GM21825 (cell line): ENCODE results near the gene DCTN5.
"Not testable (repeated sequence)": the region's sequence is repeated elsewhere in the genome, so short reads cannot be mapped to it uniquely, and the experiment has no call there.

Source experiments
- ATAC-seq: cut with Tn5 transposase; IDR thresholded peaks from one replicate; pipeline ENCODE4 v1.9.1; 2021; ENCODE audit warnings: mild to moderate bottlenecking, moderate library complexity; ENCODE audit not compliant: unreplicated experiment

The DCTN5 gene

DNA sequence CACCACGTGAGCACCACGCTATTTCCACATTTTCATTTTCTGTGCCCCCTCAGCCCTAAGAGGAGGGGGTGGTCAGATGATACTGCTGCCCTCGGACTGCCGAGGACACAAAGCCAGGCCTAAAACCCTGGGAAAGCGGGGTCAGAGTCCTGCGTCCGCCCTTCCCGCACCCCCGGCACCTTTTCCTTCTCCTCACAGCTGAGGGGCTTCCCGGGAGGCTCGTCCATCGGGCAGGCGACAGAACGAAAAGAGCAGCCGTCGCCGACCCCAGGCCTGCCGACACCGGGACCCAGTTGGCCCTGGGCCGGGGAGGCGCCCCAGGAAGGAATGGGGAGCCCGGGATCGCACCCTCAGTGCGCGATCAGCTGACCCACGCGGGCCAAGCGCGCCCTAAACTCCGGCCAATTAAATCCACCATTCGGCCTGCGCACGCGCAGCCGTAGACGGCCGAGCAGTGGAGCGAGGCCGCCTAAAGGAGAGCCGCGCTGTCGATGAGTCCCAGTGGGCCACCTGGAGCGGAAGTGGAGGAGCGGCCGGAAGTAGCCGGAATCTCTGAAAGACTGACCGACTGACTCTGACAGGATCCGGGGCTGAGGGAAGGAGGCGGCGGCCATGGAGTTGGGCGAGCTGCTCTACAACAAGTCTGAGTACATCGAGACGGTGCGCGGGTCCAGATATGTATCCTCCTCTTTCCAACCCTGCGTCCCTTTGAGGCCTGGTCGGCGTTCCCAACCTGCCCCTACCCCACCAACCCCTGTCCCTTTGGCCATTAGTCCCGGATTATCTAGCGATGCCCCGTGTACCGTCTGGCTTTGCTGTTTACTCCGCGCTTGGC is at the start of gene DCTN5, which contains the start of gene PALB2:
TSS of gene DCTN5 (plus strand) at position 536 of the 835 bp plus-strand sequence. CDS start at position 613, 77 bp downstream.
TSS of gene PALB2 (minus strand) at position 380 of the 835 bp plus-strand sequence. CDS start at position 227, 153 bp downstream.
- peak; percentile 93 for ATAC-seq

DNA sequence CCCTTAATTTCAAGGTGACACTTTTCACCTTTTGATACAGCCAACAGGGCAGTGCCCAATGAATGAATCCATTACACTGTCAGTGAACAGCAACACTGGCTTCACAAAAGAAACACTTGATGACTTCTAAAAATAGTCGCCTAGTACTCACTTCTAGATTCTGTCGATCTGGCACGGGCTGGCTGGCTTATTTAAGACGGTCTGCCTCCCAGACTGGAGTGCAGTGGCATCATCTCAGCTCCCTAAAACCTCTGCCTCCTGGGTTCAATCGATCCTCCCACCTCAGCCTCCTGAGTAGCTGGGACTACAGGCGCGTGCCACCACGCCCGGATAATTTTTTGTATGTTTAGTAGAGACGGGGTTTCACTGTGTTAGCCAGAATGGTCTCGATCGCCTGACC is 47.1 kb upstream of the DCTN5 start:
- no peak for ATAC-seq

DNA sequence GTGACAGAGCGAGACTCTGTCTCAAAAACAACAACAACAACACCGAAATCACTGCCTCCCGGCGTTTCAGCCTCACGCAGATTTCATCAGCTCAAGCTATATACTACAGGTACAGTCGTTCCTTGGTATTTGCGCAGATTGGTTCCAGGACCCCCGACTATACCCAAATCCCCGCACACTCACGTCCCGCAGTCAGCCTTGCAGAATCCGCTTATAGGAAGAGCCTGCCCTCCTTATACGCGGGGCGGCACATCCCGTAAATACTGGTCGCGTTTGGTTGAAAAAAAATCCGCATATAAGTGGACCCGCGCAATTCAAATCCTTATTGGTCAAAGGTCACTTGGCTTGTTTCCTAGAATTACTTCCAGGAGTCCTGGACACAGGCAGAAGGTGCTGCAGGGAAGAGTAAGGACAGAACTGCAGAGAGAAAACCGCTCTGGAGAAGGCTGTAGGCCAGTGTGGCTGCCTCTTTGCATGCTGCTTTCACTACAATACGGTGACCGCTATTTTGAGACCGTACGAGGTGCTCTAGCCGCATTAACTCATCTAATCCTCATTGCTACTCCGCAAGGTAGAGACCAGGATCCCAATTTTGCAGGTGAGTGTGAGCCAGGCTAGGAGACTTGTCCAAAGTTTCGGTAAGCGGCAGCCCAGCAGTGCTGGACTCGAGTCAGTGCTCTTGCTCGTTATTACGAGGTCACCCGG is 45.9 kb upstream of the DCTN5 start:
- ATAC-seq: no peak

DNA sequence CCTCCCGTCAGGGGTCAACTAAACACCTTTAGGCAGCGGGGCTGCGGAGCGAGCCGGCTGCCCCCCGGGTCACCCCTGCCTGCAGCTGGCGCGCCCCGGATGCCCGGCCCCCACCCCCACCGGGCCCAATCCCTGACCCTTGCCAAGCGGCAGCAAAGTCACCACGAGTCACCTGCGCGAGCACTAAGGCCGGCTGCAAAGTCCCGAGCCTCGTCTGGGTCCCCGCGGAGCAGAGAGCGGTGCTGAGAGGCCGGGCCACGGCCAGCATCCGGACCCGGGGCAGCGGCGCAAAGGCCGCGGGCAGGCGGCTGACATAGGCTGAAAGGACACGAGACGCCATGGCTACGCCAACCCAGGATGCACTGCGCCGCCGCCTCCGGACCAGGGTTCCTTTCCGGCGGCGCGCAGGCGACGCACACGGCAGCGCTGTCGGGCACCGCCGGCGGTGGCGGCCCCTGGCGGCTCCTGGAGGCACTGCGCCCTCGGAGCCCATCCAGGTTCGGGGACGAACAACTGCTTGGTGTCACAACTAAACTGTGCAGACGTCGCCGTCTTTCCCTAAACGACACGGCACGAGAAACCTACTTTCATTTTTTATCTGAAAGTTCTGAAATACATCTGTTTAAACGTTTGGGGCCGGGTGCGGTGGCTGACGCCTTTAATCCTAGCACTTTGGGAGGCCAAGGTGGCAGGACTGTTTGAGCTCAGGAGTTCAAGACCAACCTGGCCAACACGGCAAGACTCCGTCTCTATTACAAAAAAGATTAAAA is 45.1 kb upstream of the DCTN5 start, which contains the start of gene NDUFAB1:
TSS of gene NDUFAB1 (minus strand) at position 366 of the 770 bp plus-strand sequence. CDS start at position 340, 26 bp downstream.
- peak; percentile 95 for ATAC-seq

DNA sequence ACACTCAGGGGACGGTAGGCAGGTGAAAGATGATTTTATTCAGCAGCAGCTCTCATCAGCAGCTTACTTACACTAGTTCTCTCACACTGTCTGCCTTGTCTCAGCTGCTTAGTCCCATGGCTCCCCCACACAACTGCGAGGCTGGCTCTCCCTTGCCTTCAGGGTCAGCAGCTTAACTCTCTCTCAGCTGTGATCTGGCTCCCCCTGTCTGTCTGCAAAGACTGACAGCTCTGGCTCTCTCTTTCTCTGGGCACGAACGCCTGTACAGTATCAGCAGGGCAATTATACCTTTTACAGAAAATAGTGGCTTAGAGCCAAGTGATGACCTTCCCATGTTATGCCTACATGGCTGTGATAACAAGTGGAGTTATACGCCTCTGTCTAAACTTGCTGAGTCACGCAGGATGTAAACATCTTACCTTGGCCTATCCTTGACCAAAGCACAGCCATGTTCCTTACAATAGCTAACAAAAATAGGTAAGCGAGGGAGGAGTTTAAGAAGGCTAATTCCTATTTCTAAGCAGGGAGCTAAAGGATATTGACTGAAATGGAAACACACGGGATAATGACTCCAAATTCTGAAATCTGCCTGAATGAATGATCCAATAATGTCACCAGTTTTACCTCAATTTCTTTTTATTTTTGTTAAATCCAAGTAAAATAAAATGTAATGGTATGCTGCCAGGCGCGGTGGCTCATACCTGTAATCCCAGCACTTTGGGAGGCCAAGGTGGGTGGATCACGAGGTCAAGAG is 44.1 kb upstream of the DCTN5 start:
- no peak for ATAC-seq

DNA sequence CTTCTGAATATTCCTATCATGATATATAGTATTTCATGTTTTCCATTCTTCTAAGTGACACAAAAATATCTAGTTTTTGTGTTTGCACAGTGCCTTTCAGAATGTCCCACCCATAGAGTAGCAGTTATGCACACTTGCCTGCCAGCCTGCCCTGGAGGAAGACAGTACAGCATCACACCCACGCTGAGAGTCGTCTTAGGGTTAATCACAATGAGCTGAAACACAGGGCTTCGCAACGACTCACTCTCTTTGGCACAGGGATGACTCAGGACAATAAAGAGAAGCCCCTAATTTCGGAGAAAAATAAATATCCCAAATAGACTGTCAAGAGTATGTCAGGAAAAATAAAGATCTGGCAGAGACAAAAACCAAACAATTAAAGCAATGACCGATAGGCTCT is 33.5 kb upstream of the DCTN5 start:
- no peak for ATAC-seq

DNA sequence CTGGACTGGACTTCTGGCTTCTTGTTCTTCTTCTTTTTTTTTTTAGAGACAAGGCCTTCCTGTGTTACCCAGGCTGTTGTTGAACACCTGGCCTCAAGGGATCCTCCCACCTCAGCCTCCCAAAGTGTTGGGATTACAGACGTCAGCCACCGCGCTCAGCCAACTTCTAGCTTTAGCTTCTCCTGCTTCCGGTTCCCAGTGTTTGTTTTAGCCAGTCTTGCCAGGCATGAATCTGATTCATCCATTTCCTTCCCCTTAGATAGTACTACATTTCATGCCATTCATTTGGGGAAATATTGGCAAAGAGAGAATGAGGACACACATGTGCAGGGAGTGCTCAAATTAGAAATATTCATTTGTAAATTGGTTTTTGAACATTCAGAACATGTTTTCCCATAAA is 33.1 kb upstream of the DCTN5 start:
- no peak for ATAC-seq

DNA sequence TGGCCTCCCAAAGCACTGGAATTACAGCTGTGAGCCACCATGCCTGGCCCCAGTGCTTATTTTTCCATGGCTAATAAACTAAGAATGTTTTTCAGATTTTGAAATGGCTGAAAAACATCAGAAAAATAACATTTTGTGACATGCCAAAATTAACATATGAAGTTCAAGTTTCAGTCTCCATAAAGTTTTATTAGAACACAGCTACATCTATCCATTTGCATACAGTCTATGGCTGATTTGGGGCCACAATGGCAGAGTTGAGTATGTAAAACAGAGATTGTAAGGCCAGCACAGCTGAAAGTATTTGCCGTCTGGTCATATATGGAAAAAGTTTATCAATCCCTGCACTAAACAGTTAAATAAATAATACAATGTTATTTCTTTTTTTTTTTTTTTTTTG is 31.3 kb upstream of the DCTN5 start:
- ATAC-seq: no peak

DNA sequence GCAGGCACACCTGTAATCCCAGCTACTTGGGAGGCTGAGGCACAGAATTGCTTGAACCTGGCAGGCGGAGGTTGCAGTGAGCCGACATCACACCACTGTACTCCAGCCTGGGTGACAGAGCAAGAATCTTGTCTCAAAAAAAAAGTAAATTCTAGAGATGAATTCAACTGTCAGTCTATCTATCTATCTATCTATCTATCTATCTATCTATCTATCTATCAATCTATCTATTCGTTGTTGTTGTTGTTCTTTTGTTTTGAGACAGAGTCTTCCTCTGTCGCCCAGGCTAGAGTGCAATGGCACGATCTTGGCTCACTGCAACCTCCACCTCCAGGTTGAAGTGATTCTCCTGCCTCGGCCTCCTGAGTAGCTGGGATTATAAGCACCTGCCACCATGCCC is 30.4 kb upstream of the DCTN5 start:
- not testable (repeated sequence) for ATAC-seq

DNA sequence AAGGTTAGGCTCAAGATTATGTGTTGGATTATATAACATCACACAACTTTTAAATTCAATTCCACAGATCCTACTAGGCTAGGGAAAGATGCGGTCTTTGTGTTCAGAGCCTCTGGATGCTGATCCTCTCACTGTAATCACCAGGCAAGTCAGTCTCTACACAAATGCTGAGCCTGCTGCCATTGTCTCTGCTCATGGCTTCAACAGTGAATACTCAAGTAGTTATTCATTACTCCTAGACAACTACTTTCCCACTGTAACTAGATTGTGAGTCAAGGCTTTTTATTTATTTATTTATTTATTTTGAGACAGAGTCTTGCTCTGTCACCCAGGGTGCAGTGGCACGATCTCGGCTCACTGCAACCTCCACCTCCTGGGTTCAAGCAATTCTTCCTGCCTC is 29.3 kb upstream of the DCTN5 start:
- no peak for ATAC-seq

DNA sequence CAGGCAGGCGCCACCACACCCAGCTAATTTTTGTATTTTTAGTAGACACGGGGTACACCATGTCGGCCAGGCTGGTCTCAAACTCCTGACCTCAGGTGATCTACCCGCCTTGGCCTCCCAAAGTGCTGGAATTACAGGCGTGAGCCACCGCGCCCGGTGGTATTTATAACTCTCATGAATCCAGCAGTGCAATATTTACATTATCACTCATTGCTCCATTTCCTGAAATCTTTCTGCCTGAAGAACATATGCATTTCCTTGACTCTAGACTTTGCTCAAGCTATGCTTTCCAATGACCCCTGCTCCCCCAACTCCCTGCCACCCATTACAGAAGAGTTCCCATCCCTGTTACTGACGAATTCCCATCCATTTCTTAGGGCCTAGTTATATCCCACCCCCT is 25.5 kb upstream of the DCTN5 start:
- no peak for ATAC-seq

DNA sequence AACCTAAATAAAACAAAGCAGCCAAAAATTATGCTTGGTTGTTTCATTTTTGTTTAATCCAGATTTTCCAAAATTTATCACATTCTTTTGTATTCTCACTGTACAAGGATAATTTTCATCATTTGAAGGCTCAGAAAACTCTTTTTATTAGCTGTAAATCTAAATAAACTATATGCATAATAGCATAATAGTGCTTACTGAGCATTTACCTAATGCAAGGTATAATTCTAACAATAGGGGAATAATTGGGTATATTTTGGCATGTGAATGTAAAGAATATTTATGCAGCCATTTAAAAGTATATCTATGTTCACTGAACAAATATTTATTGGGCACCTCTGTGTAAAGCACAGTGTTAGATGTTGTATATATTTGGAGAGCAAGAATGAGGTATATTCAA is 17.2 kb upstream of the DCTN5 start:
- ATAC-seq: no peak

DNA sequence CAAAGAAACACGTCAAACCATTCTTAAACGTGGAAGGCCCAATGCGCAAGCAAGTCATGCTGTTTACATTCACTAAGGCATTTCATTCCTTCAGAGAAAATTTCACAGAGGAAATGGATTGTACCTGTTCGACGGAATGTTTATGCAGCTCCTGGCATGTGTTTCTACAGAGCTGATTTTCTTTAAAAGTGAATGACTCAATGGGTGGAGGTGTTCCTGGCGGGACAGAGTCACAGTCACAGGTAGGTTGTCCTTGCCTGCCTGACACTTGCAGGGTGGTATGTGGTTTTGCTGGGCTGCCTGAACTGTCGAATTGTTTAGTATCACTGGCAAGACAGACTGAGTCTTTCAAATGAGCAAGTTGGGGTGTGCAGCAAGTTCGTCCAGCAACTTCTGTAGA is 11.8 kb upstream of the DCTN5 start:
- ATAC-seq: no peak

DNA sequence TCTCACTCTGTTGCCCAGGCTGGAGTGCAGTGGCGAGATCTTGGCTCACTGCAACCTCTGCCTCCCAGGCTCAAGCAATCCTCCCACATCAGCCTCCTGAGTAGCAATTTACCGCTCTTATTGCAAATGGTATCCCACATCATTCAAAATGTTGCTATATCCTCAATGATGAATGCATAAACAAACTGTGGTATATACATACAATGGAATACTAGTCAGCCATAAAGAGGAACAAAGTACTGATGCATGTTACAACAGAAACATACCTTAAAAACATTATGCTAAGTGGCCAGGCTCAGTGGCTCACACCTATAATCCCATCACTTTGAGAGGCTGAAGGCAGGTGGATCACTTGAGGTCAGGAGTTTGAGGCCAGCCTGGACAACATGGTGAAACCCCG is 9.4 kb upstream of the DCTN5 start:
- not testable (repeated sequence) for ATAC-seq

DNA sequence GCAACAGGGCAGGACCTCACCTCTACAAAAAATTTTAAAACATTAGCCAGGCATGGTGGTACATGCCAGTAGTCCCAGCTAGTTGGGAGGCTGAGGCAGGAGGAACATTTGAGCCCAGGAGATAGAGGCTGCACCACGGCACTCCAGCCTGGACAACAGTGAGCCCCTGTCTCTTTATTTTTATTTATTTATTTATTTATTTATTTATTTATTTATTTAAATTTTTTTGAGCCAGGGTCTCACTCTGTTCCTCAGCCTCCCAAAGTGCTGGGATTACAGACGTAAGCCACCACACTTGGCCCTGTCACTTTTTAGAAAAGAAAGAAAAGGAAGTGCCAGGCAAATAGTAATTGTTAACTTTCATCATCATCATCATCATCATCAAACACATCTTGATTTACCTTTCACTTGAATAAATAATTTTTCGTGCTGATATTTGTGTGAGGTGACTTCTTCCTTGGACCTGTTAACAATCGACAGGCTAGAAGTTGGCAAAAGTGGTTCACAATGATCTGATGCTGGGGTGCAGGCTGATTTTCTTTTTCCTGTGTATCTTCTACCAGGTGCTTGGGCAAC is 6.7 kb upstream of the DCTN5 start:
- ATAC-seq: no peak

DNA sequence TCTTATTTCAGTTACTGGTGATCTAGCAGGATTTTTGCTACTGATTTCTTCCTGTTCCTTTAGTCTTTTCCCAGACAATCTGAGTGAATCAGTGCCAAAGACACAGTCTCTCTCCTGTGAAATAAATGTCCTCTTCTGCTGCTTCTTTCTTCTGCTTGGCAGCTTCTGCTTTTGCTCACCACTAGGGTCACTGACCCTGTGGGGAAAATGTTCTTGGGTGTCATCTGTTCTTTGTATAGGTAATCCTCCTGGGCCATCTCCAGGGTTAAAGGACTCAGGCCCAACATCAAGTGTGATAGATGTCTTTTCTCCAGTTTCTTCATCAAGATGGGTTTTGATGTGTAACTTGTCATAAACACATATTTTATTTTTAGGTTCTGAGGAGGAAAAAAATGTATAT is 5.3 kb upstream of the DCTN5 start:
- no peak for ATAC-seq

DNA sequence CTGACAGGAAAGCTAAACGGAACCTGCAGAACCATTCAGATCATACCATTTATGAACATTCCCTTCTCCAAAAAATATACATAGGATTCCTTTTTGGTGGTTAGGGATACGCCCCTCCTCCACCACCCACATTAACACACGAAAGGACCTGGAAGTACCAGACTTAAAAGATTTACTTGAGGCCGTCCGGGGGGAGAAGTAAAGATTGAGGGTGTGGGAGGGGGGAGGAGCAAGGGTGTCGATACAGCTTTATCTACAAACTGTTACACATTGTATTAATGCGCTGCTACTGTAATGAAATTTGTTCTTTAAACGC is 693 bp upstream of the DCTN5 start:
- ATAC-seq: no peak

DNA sequence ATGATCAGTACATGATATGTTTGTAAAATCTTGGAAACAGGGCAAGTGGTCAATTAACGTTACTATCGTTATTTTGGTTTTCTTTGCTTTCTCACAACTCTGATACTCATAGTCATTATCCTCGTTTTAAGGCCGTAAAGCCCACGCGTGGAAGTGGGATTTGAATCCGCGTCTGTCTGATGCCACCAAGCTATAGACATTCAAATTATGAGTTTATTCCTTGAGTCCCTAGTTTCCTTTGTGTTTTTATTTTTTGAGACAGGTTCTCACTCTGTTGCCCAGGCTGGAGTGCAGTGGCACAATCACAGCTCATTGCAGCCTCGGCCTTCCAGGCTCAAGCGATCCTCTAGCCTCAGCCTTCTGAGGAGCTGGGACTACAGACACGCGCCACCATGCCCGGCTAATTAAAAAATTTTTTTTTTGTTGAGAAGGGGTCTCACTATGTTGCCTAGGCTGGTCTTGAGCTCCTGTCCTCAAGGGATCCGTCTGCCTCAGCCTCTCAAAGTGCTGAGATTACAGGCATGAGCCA is 1.0 kb downstream of the DCTN5 start:
- ATAC-seq: no peak

DNA sequence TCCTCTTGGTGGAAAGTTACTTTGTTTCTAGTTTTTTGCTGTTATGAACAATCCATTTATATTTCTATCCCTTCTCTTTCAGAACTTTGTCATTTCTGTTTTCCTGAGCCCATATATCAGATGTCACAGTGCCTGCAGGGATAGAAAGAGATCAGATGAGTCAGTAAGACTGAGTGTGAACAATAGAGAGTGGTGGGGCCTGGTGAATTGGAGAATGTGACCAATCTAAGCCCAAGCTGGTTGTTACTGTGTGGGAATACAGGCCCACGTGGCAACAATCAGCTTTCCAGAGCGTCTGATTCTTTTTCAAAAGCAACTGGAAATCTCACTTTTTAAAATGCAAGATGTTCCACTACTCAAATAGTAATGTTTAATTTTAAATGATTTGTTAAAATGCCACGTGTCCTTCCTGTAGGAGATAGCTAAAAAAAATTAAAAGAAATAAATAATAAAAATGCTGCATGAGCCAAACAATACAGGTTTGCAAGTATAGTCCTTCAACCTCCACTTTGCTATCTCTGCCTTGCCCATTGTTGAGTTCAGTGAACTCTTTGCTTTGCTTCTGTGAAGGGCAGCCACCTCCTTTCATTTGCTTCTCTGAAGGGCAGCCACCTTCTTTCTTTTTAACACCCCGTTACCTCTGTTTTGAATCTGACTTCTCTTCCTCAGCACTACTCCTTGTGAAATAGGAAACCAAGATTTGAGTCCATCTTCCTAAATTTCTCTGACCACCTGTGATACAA is 9.6 kb downstream of the DCTN5 start:
- ATAC-seq: no peak
